Testis (tissue), 3 donors: Measurements from ENCODE around the gene DIP2B. TPM values are rescaled to one million over a fixed set of nuclear protein-coding genes. Genes with fewer than 3 reads are reported as not detected.
"Not testable (repeated sequence)": the region's sequence is repeated elsewhere in the genome, so short reads cannot be mapped to it uniquely, and the experiment has no call there.

ENCODE experiments used
- DNase-seq: peaks from one replicate; pipeline ENCODE4 v3.0.0-alpha.2; 2019
- H3K27ac ChIP-seq, 2 donors: fragments of 200-600 bp; sonication (generic); one replicate each; pipeline ENCODE4 v1.5.1; 2019
- H3K27me3 ChIP-seq: fragments of 200-600 bp; sonication (generic); one replicate; pipeline ENCODE4 v1.5.1; 2019
- H3K36me3 ChIP-seq: fragments of 200-600 bp; sonication (generic); one replicate; pipeline ENCODE4 v1.5.1; 2017; ENCODE audit warnings: low read depth; ENCODE audit errors: missing control alignments
- H3K4me1 ChIP-seq: fragments of 200-600 bp; sonication (generic); one replicate; pipeline ENCODE4 v1.5.1; 2019
- H3K4me3 ChIP-seq, 2 donors: fragments of 200-600 bp; sonication (generic); one replicate each; pipeline ENCODE4 v1.5.1; 2017 to 2019
- H3K9me3 ChIP-seq: fragments of 200-600 bp; sonication (generic); one replicate; pipeline ENCODE4 v1.5.1; 2017
- CTCF ChIP-seq, 3 experiments: fragments of 450-650 bp in 2 of 3; fragments of 200-600 bp in 1 of 3; sonication (generic) in 1 of 3; IDR thresholded peaks; one replicate each; pipeline ENCODE4 v1.5.1; 2016 to 2019; ENCODE audit warnings: antibody characterized with exemption in 3 of 3, mild to moderate bottlenecking in 2 of 3, moderate library complexity in 1 of 3
- POLR2A ChIP-seq: fragments of 450-650 bp; IDR thresholded peaks from one replicate; pipeline ENCODE4 v1.6.1; 2017; ENCODE audit warnings: antibody characterized with exemption, mild to moderate bottlenecking, moderate library complexity
- WGBS, 2 donors: methylation state at CpG; one replicate each; pipeline ENCODE4 v1.1.5; 2018; 5-methylcytosine and 5-hydroxymethylcytosine counted together
- intact Hi-C: fragments of 100-400 bp; cut with DNase I; formaldehyde crosslinking; loops from one replicate; pipeline ENCODE4 v1.15.1; 2023; ENCODE audit warnings: low total_unique reads
- polyA plus RNA-seq: library from polyadenylated mRNA; stranded (reverse); fragments of 350-450 nt; fragmentation: Illumina TruSeq; extraction: RNeasy Lipid Tissue Mini Kit (QIAGEN cat#74804); gene quantifications from one replicate; pipeline ENCODE4 v1.2.3, GENCODE V29; 2014; ENCODE audit warnings: low read depth, low replicate concordance; ENCODE audit not compliant: insufficient read depth
- total RNA-seq, 2 donors: library from RNA; depleted of rRNA; stranded (reverse); fragments of >200 nt; gene quantifications; one replicate each; pipeline ENCODE4 v1.2.3, GENCODE V29; 2016

The DIP2B gene
- total and polyA plus RNA-seq, 3 donors from 2014 or later = 19.1 to 57.1 (median 43.5) TPM

GRCh38 chr12:50677858-50678257 lies 173.1 kb downstream of the DIP2B start:
- no peaks in the 10 kb centered on the region for H3K4me1 ChIP-seq
- intact Hi-C loops = no loop called here
- WGBS, 2 donors = 46 to 47% methylated on average over 3 of the region's 3 CpGs
- H3K36me3 ChIP-seq = no peaks in the 10 kb centered on the region
- no peak for TF ChIP-seq CTCF (IDR thresholded peaks at IDR 0.05)
- no peak for TF ChIP-seq POLR2A
- no peaks in the 10 kb centered on the region for H3K9me3 ChIP-seq
- no peak for DNase-seq
- no peak overlapping the region for H3K4me3 ChIP-seq
- no peaks in the 10 kb centered on the region for H3K27me3 ChIP-seq
- no peak overlapping the region for H3K27ac ChIP-seq

GRCh38 chr12:50678650-50679365 lies 174.0 kb downstream of the DIP2B start:
- no peak overlapping the region for H3K4me3 ChIP-seq
- H3K36me3 ChIP-seq = no peaks in the 10 kb centered on the region
- WGBS, 2 donors = 73 to 79% methylated on average over 4 of the region's 4 CpGs
- TF ChIP-seq POLR2A = no peak
- DNase-seq = no peak
- H3K27me3 ChIP-seq = no peaks in the 10 kb centered on the region
- H3K4me1 ChIP-seq = no peaks in the 10 kb centered on the region
- intact Hi-C loops = no loop called here
- no peaks in the 10 kb centered on the region for H3K9me3 ChIP-seq
- H3K27ac ChIP-seq = no peak overlapping the region

- TF ChIP-seq POLR2A (no peak), CTCF (IDR thresholded peaks at IDR 0.05) (no peak)
Measured at GRCh38 chr12:50679612-50680011, 174.8 kb downstream of the DIP2B start.

GRCh38 chr12:50681064-50681463 lies 176.3 kb downstream of the DIP2B start:
- H3K27me3 ChIP-seq, H3K4me3 ChIP-seq, H3K4me1 ChIP-seq, intact Hi-C loops, DNase-seq, H3K36me3 ChIP-seq, H3K27ac ChIP-seq, H3K9me3 ChIP-seq: not testable (repeated sequence)
- WGBS, 2 donors = 93 to 97% methylated on average over 3 of the region's 3 CpGs

More at GRCh38 chr12:50679612-50680011, 174.8 kb downstream of the DIP2B start:
- no peak overlapping the region for H3K27ac ChIP-seq
- H3K4me1 ChIP-seq = no peaks in the 10 kb centered on the region
- H3K27me3 ChIP-seq = no peaks in the 10 kb centered on the region
- H3K36me3 ChIP-seq = no peaks in the 10 kb centered on the region
- H3K9me3 ChIP-seq = no peaks in the 10 kb centered on the region
- no peak for DNase-seq
- H3K4me3 ChIP-seq = no peak overlapping the region
- intact Hi-C loops = no loop called here
- WGBS, 2 donors = 95 to 97% methylated on average over 1 of the region's 1 CpG

- TF ChIP-seq POLR2A (no peak), CTCF (IDR thresholded peaks at IDR 0.05) (no peak)
- Histone ChIP-seq H3K4me1 (peaks cover 5% of the 10 kb centered on the region), H3K36me3 (no peaks in the 10 kb centered on the region), H3K4me3 (no peak overlapping the region), H3K27me3 (no peaks in the 10 kb centered on the region), H3K9me3 (no peaks in the 10 kb centered on the region), H3K27ac (no peak overlapping the region)
- WGBS, 2 donors = 52 to 81% methylated on average over 1 of the region's 1 CpG
- intact Hi-C loops = no loop called here
- DNase-seq = no peak
Measured at GRCh38 chr12:50685641-50686040, 180.9 kb downstream of the DIP2B start.

GRCh38 chr12:50686406-50686805 lies 181.6 kb downstream of the DIP2B start:
- DNase-seq = no peak
- Histone ChIP-seq H3K4me3 (no peak overlapping the region), H3K36me3 (no peaks in the 10 kb centered on the region), H3K4me1 (peaks cover 13% of the 10 kb centered on the region), H3K27ac (no peak overlapping the region), H3K27me3 (no peaks in the 10 kb centered on the region), H3K9me3 (no peaks in the 10 kb centered on the region)
- TF ChIP-seq POLR2A (no peak), CTCF (IDR thresholded peaks at IDR 0.05) (no peak)
- intact Hi-C loops = no loop called here
- WGBS, 2 donors = 87 to 93% methylated on average over 4 of the region's 4 CpGs
